ENCODE results near the gene KREMEN1. TPM values are rescaled to one million over a fixed set of nuclear protein-coding genes. Genes with fewer than 3 reads are reported as not detected.

The KREMEN1 gene
- total RNA-seq, 2 donors from 2014 or later, result 8.4 to 13.9 TPM

DNA sequence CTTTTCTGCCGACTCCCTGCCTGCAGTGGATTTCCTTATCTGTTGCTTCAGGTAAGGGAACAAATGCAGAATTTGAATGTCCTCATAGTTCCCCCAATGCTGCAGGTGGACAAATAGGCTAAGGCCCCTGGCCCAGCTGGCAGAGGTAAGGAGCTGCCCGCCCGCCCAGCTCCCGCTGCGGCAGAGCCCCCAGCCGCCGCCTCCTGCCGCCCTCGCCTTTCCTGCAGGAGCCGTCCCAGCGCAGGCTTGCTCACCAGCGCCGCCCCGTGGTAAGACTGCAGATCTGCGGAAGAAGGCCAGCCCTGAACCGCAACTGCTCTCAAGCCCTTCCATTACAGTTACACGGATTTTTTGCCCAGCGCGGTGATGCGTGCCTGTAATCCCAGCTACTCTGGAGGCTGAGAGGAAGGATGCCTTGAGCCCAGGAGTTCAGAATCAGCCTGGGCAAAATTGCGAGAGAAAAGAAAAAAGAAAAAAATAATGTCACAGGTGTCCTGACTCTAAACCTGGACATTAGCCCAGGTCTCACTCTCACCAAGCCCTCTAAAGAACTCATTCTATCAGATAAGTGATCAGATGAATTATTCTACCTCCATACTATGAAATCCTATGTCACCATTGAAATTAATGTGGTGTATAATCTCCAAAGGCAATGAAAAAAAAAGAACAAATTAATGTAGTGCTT, 81.7 kb downstream of the KREMEN1 start:
- Histone ChIP-seq H3K36me3 (no peaks in the 10 kb centered on the region), H3K27ac (no peak overlapping the region), H3K27me3 (replicated peaks; ENCODE audit: insufficient read depth) (no peaks in the 10 kb centered on the region), H3K4me1 (ENCODE audit: control insufficient read depth in 1 of 2, low read depth in 2 of 2) (peaks cover 11 to 35% of the 10 kb centered on the region in 2 donors), H3K9me3 (no peaks in the 10 kb centered on the region), H3K4me3 (peak overlapping the region; percentile 60)
- DNase-seq (ENCODE audit: low spot score) (peak; percentile 25), ATAC-seq (ENCODE audit: insufficient number of reproducible peaks, low FRiP score, low read depth) (no peak)
- TF ChIP-seq, protein P1, sequence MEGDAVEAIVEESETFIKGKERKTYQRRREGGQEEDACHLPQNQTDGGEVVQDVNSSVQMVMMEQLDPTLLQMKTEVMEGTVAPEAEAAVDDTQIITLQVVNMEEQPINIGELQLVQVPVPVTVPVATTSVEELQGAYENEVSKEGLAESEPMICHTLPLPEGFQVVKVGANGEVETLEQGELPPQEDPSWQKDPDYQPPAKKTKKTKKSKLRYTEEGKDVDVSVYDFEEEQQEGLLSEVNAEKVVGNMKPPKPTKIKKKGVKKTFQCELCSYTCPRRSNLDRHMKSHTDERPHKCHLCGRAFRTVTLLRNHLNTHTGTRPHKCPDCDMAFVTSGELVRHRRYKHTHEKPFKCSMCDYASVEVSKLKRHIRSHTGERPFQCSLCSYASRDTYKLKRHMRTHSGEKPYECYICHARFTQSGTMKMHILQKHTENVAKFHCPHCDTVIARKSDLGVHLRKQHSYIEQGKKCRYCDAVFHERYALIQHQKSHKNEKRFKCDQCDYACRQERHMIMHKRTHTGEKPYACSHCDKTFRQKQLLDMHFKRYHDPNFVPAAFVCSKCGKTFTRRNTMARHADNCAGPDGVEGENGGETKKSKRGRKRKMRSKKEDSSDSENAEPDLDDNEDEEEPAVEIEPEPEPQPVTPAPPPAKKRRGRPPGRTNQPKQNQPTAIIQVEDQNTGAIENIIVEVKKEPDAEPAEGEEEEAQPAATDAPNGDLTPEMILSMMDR (IDR thresholded peaks at IDR 0.05), result peak; percentile 95

DNA sequence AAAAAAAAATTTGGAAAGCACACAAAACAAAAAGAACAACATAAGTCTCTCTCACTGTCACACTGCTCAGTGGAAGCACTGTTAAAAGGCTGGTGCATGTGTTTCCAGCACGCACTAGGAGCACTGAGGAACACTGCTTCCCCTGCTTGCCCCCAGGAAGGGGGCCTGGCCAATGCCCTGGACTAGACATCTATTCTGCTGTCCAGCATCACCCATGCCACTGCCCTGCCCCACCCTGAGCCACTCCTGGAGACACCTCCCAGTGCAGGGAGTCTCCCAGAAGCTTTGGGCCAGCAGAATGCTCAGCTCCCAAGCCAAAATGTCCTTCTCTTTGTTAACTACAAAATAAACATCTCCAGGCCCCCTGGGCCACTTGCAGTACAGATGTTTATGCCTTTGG, 83.1 kb downstream of the KREMEN1 start:
- Histone ChIP-seq H3K36me3 (no peaks in the 10 kb centered on the region), H3K4me1 (ENCODE audit: control insufficient read depth in 1 of 2, low read depth in 2 of 2) (peaks cover 11 to 27% of the 10 kb centered on the region in 2 donors), H3K4me3 (no peak overlapping the region), H3K9me3 (no peaks in the 10 kb centered on the region), H3K27me3 (replicated peaks; ENCODE audit: insufficient read depth) (no peaks in the 10 kb centered on the region), H3K27ac (no peak overlapping the region)
- TF ChIP-seq, protein P1 (IDR thresholded peaks at IDR 0.05), result no peak
- ATAC-seq (ENCODE audit: insufficient number of reproducible peaks, low FRiP score, low read depth), result no peak
- no peak for DNase-seq (ENCODE audit: low spot score)

DNA sequence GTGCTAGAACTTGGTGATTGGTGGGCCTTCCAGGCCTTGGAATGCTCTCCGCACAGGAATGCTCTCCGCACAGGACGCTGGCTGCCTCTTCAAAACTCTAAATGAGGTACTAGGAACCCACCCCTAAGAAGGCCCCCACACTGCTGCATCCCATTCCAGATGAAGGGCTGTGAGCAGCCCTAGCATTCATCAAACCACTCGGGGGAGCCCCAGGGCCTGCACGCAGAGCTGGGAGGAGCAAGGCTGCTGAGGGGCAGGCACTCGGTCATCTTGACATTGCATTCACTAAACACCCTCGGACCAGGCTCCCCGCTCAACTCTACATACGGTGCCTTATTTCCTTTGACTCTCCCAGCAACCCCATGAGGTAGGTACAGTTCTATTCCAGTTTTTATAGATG, 83.7 kb downstream of the KREMEN1 start:
- TF ChIP-seq, protein P1 (IDR thresholded peaks at IDR 0.05), result no peak
- ATAC-seq (ENCODE audit: insufficient number of reproducible peaks, low FRiP score, low read depth), result no peak

DNA sequence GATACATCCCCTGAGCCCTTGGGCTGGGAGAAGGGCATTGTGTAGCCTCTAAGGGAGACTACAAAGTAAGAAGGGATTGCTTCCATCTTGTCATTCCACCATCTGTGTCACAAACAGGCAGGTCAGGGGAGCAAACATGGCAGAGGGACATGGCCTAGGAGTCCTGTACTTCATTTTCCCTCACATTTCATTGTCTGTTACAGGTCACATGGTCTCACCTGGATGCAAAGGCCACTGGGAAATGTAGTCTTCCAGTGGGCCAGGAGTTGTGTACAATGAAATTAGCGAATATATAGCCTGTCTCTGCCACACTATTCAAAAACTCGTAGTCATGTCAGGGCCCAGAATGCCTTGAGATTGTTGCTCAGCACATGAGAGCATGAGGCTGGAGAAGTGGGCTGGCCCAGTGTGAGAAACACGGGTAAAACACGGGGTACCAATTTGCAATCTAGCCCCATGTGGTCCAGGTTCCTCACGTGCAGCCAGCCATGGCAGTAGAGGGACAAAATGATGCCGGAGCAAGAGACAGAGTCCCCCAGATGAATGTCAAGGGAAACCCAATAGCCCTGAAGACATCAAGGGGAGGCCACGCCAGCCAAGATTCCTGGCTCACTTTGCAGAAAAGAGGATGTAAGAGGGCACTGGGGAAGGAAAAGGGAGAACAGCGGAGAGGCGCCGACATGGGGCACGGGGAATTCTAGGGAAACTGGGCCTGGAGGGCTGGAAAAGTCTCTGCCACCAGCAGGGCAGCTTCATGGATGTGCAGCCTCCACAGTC, 85.1 kb downstream of the KREMEN1 start:
- Histone ChIP-seq H3K27me3 (replicated peaks; ENCODE audit: insufficient read depth) (no peaks in the 10 kb centered on the region), H3K4me1 (ENCODE audit: control insufficient read depth in 1 of 2, low read depth in 2 of 2) (peaks cover 8 to 12% of the 10 kb centered on the region in 2 donors), H3K4me3 (no peak overlapping the region), H3K27ac (no peak overlapping the region), H3K9me3 (no peaks in the 10 kb centered on the region), H3K36me3 (no peaks in the 10 kb centered on the region)
- DNase-seq (ENCODE audit: low spot score) (no peak), ATAC-seq (ENCODE audit: insufficient number of reproducible peaks, low FRiP score, low read depth) (no peak)
- TF ChIP-seq, protein P1 (IDR thresholded peaks at IDR 0.05), result no peak

More for the DNA sequence above, 83.7 kb downstream of the KREMEN1 start:
- no peak for DNase-seq (ENCODE audit: low spot score)
- H3K9me3 ChIP-seq, result no peaks in the 10 kb centered on the region
- H3K36me3 ChIP-seq, result no peaks in the 10 kb centered on the region
- H3K27me3 ChIP-seq (replicated peaks; ENCODE audit: insufficient read depth), result no peaks in the 10 kb centered on the region
- peaks cover 11 to 26% of the 10 kb centered on the region in 2 donors for H3K4me1 ChIP-seq (ENCODE audit: control insufficient read depth in 1 of 2, low read depth in 2 of 2)
- H3K27ac ChIP-seq, result no peak overlapping the region
- no peak overlapping the region for H3K4me3 ChIP-seq

DNA sequence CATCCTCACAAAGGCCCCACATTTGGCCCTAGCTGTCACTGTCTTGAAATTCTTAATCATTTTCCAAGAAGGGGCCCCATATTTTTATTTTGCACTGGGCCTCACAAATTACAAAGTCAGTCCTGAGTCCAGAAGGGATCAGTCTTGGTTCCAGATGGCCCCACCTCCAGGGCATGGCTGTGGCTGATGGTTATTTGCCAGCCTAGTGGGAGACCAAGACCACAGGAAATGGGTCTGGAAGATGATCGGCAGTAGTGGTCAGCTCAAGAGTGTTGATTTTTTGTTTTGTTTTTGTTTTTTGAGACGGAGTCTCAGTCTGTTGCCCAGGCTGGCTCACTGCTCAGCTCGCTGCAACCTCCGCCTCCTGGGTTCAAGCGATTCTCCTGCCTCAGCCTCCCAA, 85.7 kb downstream of the KREMEN1 start:
- DNase-seq (ENCODE audit: low spot score) (no peak), ATAC-seq (ENCODE audit: insufficient number of reproducible peaks, low FRiP score, low read depth) (no peak)
- H3K4me1 ChIP-seq (ENCODE audit: control insufficient read depth in 1 of 2, low read depth in 2 of 2), result peaks cover 8 to 11% of the 10 kb centered on the region in 2 donors
- H3K27me3 ChIP-seq (replicated peaks; ENCODE audit: insufficient read depth), result no peaks in the 10 kb centered on the region
- H3K9me3 ChIP-seq, result no peaks in the 10 kb centered on the region
- no peak overlapping the region for H3K4me3 ChIP-seq
- TF ChIP-seq, protein P1 (IDR thresholded peaks at IDR 0.05), result no peak
- H3K27ac ChIP-seq, result no peak overlapping the region
- no peaks in the 10 kb centered on the region for H3K36me3 ChIP-seq
